HCT116 (cell line): ENCODE results near the gene GK2.

ENCODE experiments used
- CTCF ChIP-seq, 3 experiments: fragments of 200-600 bp in 1 of 3; sonication (generic) in 1 of 3; IDR thresholded peaks in 2 of 3; conservative IDR thresholded peaks in 1 of 3; 2 replicates each; pipeline ENCODE4 v1.5.1; 2012 to 2017; ENCODE audit warnings: low read depth in 2 of 3, low read length in 2 of 3, antibody characterized with exemption in 1 of 3, borderline replicate concordance in 1 of 3, control low read depth in 1 of 3, mild to moderate bottlenecking in 1 of 3, mixed read lengths in 1 of 3, mixed run types in 1 of 3, moderate library complexity in 1 of 3; ENCODE audit not compliant: insufficient read depth in 1 of 3
- EGR1 ChIP-seq: IDR thresholded peaks from 2 replicates; pipeline ENCODE4 v1.6.1; 2012; ENCODE audit warnings: low read depth
- EZH2 ChIP-seq: fragments of 200-600 bp; sonication (generic); IDR thresholded peaks from 2 replicates; pipeline ENCODE4 v1.6.1; 2017; ENCODE audit warnings: antibody characterized with exemption, mixed run types
- EZH2phosphoT487 ChIP-seq: fragments of 200-600 bp; IDR thresholded peaks from 2 replicates; pipeline ENCODE4 v1.6.1; 2018; ENCODE audit warnings: antibody characterized with exemption, borderline replicate concordance
- JUND ChIP-seq: IDR thresholded peaks from 2 replicates; pipeline ENCODE4 v1.6.1; 2012
- POLR2A ChIP-seq: IDR thresholded peaks from 2 replicates; pipeline ENCODE4 v1.7.0; 2011; ENCODE audit warnings: borderline replicate concordance; ENCODE audit not compliant: insufficient read depth, insufficient read length; ENCODE audit errors: extremely low read depth
- POLR2AphosphoS5 ChIP-seq: IDR thresholded peaks from 2 replicates; pipeline ENCODE4 v1.6.1; 2011; ENCODE audit warnings: mild to moderate bottlenecking, low read depth, low read length, moderate library complexity
- RAD21 ChIP-seq: IDR thresholded peaks from 2 replicates; pipeline ENCODE4 v1.6.1; 2012; ENCODE audit warnings: low read depth, mild to moderate bottlenecking
- REST ChIP-seq: IDR thresholded peaks from 2 replicates; pipeline ENCODE4 v1.6.1; 2012; ENCODE audit warnings: low read depth
- SRF ChIP-seq: IDR thresholded peaks from 2 replicates; pipeline ENCODE4 v1.6.1; 2012; ENCODE audit warnings: low read depth
- ZNF274 ChIP-seq: fragments of 200-500 bp; sonication (Bioruptor generic); IDR thresholded peaks from 2 replicates; pipeline ENCODE4 v1.6.1; 2014; ENCODE audit warnings: mild to moderate bottlenecking, low read depth, low read length, inconsistent platforms

- TF ChIP-seq JUND (no peak), CTCF (IDR thresholded peaks at IDR 0.05 in 2 of 3, conservative IDR thresholded peaks at IDR 0.05 in 1 of 3; ENCODE audit: borderline replicate concordance in 1 of 3, insufficient read depth in 1 of 3, low read depth in 2 of 3, low read length in 2 of 3) (no peak), EGR1 (no peak), SRF (no peak), RAD21 (no peak), POLR2A (no peak), POLR2AphosphoS5 (no peak), EZH2 (no peak), REST (no peak), EZH2phosphoT487 (no peak), ZNF274 (no peak)
Measured at GRCh38 chr4:79367096-79367495, 40.9 kb downstream of the GK2 start.
